ENCODE data around the gene ANXA6. TPM values are rescaled to one million over a fixed set of nuclear protein-coding genes. Genes with fewer than 3 reads are reported as not detected.

ANXA6 gene
- total and polyA plus RNA-seq, 10 of the 15 experiments (the other 5 are each of a cell fraction or from before 2014, with no cell fraction given) = 44.0 to 571 (median 465) TPM

DNA sequence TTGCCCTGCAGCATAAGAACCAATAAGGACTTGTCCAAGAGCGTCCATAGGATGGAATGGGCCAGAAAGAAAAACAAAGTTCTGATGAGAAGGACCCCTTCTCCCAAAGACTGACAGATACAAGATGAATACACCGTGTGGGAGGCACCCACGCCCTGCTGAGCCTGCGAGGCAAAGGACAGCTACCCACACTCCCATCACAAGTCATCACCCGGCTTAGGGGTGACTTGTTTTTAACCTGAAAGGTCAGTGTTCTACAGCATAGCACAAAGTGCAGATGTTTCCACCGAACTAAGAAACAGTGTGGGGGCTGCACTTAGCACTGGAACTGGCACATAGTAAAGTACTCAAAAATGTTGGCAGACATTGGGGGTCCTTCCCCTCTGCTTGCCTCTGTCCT, 90.7 kb downstream of the ANXA6 start:
- Histone ChIP-seq H3K27ac (ENCODE audit: control insufficient read depth, insufficient read depth) (peak overlapping the region; percentile 65), H3K36me3 (ENCODE audit: control insufficient read depth in 2 of 2, insufficient read depth in 2 of 2, low read length in 1 of 2) (peaks cover 49 to 67% of the 10 kb centered on the region in 2 experiments), H3K4me3 (peak overlapping the region; percentile 6; the same call in 1 of the 2 replicates), H4K20me1 (ENCODE audit: control insufficient read depth, insufficient read depth) (peaks cover 41% of the 10 kb centered on the region), H3K4me1 (ENCODE audit: control insufficient read depth, insufficient read depth, low read length) (peaks cover 84% of the 10 kb centered on the region), H3K9me3 (replicated peaks; ENCODE audit: control insufficient read depth, insufficient read depth, low read length) (no peaks in the 10 kb centered on the region), H3K79me2 (ENCODE audit: control insufficient read depth, insufficient read depth, low read length) (peaks cover 97% of the 10 kb centered on the region), H3K4me2 (ENCODE audit: control insufficient read depth, insufficient read depth) (peak overlapping the region; percentile 86; the same call in 1 of the 2 replicates), H2AFZ (ENCODE audit: control insufficient read depth, low read depth, low read length) (no peak overlapping the region), H3K27me3 (replicated peaks in 1 of 2; ENCODE audit: control insufficient read depth in 2 of 2, insufficient read depth in 2 of 2, low read length in 1 of 2) (no peaks in the 10 kb centered on the region), H3K9ac (ENCODE audit: control insufficient read depth, insufficient read depth, low read length) (no peak overlapping the region)
- in situ Hi-C loops (cut with MboI) = no loop called here
- ATAC-seq (no peak), DNase-seq (ENCODE audit: low read depth, low spot score) (no peak), FAIRE-seq (no peak)
- intact Hi-C loops (cut with micrococcal nuclease; ENCODE audit: unreplicated experiment) = no loop called here
- ChIA-PET CTCF (interaction anchor here (1.7 to 3.6 kb wide), 4 partner anchors 10 to 48 kb away, joined by 9 to 23 read pairs (median 12); no protein-coding TSS in a partner anchor), POLR2A (interaction anchor here (1.9 kb wide), 1 partner anchor 17 kb away, joined by 6 read pairs; no protein-coding TSS in a partner anchor), SMC1A (ENCODE audit: uncharacterized antibody, unreplicated experiment) (interaction anchor here (1.0 to 10.8 kb wide), 8 partner anchors 8 to 231 kb away, joined by 3 to 97 read pairs (median 6); partner anchors contain the start of gene ANXA6), RAD21 (ENCODE audit: unreplicated experiment) (interaction anchor here (1.1 to 2.0 kb wide), 3 partner anchors 15 to 49 kb away, joined by 3 to 18 read pairs (median 3); no protein-coding TSS in a partner anchor)
- BruUV-seq (replicated peaks) = no TSS peak
- WGBS (ENCODE audit: insufficient coverage, insufficient replicate concordance, low lambda C conversion rate, missing lambda C conversion rate) = 16% methylated on average over 6 of the region's 6 CpGs
- 0 out of 3 replicates have a peak, but pooled peaks of 1 of the 2 experiments have one; percentile 18 for TF ChIP-seq EGR1 (IDR thresholded peaks at IDR 0.05; ENCODE audit: borderline replicate concordance in 1 of 2, low read depth in 2 of 2, low read length in 2 of 2)
- TF ChIP-seq POLR2AphosphoS5 (IDR thresholded peaks at IDR 0.05; ENCODE audit: low read length) = 0 out of 2 replicates have a peak, but pooled peaks have one; percentile 17
- TF ChIP-seq SUPT20H (IDR thresholded peaks at IDR 0.05; ENCODE audit: borderline replicate concordance, control insufficient read depth, low read depth, low read length) = no peak

DNA sequence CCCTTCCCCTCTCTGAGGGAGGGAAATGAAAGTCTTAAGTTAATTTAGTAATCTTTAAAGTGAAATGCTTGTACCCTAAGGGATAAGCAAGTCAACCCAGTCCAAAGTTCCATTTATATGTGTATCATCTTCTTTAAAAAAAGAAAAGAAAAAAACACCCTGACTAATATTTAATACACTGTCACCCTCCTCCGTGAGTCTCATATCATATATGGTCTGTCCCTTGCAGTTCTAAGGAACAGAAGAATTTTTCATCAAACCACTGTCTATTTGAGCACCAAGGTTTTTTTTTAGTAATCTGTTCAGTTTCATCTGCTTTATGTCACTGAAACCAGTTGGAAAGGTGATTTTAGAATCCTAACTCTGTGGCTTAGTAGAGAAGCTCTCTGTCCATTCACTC, 92.0 kb downstream of the ANXA6 start:
- Histone ChIP-seq H3K9me3 (replicated peaks; ENCODE audit: control insufficient read depth, insufficient read depth, low read length) (no peaks in the 10 kb centered on the region), H4K20me1 (ENCODE audit: control insufficient read depth, insufficient read depth) (peaks cover 34% of the 10 kb centered on the region), H3K79me2 (ENCODE audit: control insufficient read depth, insufficient read depth, low read length) (peaks cover 87% of the 10 kb centered on the region), H3K9ac (ENCODE audit: control insufficient read depth, insufficient read depth, low read length) (no peak overlapping the region), H2AFZ (ENCODE audit: control insufficient read depth, low read depth, low read length) (no peak overlapping the region), H3K4me3 (peak overlapping the region; percentile 39), H3K27ac (ENCODE audit: control insufficient read depth, insufficient read depth) (peak overlapping the region; percentile 65; the same call in 1 of the 2 replicates), H3K4me2 (ENCODE audit: control insufficient read depth, insufficient read depth) (peak overlapping the region; percentile 86; the same call in 1 of the 2 replicates), H3K36me3 (ENCODE audit: control insufficient read depth in 2 of 2, insufficient read depth in 2 of 2, low read length in 1 of 2) (peaks cover 52 to 68% of the 10 kb centered on the region in 2 experiments), H3K4me1 (ENCODE audit: control insufficient read depth, insufficient read depth, low read length) (peaks cover 82% of the 10 kb centered on the region), H3K27me3 (replicated peaks in 1 of 2; ENCODE audit: control insufficient read depth in 2 of 2, insufficient read depth in 2 of 2, low read length in 1 of 2) (no peaks in the 10 kb centered on the region)
- BruUV-seq (replicated peaks) = no TSS peak
- ChIA-PET SMC1A (ENCODE audit: uncharacterized antibody, unreplicated experiment) (interaction anchor here (0.7 to 2.7 kb wide), 12 partner anchors 10 to 92 kb away, joined by 3 to 13 read pairs (median 4); partner anchors contain the start of gene ANXA6), RAD21 (ENCODE audit: unreplicated experiment) (interaction anchor here (0.9 to 2.0 kb wide), 7 partner anchors 11 to 99 kb away, joined by 3 to 18 read pairs (median 3); no protein-coding TSS in a partner anchor), CTCF (interaction anchor here (0.6 to 3.6 kb wide), 12 partner anchors 9 to 686 kb away, joined by 3 to 23 read pairs (median 6); partner anchors contain the start of gene TNIP1), POLR2A (interaction anchor here (0.8 to 2.3 kb wide), 8 partner anchors 13 to 92 kb away, joined by 3 to 12 read pairs (median 3); partner anchors contain the start of gene ANXA6)
- intact Hi-C loops (cut with micrococcal nuclease; ENCODE audit: unreplicated experiment) = no loop called here
- FAIRE-seq = no peak
- in situ Hi-C loops (cut with MboI) = no loop called here
- WGBS (ENCODE audit: insufficient coverage, insufficient replicate concordance, low lambda C conversion rate, missing lambda C conversion rate) = 9% methylated on average over 1 of the region's 1 CpG
- DNase-seq (ENCODE audit: low read depth, low spot score) = no peak
- peak; percentile 6 for ATAC-seq
- TF ChIP-seq RFX5 (IDR thresholded peaks at IDR 0.05; ENCODE audit: low read depth, low read length) = no peak
- peak; percentile 39; the same call in 1 of the 2 replicates for TF ChIP-seq NFIC (IDR thresholded peaks at IDR 0.05; ENCODE audit: low read depth, low read length)
- TF ChIP-seq NFXL1 (IDR thresholded peaks at IDR 0.05; ENCODE audit: borderline replicate concordance) = no peak
- TF ChIP-seq ZNF622 (IDR thresholded peaks at IDR 0.05) = no peak
- no peak for TF ChIP-seq GABPA (IDR thresholded peaks at IDR 0.05; ENCODE audit: low read depth)
- no peak for TF ChIP-seq PAX5 (IDR thresholded peaks at IDR 0.05; ENCODE audit: borderline replicate concordance, low read depth, low read length)
- no peak for TF ChIP-seq CBX5 (IDR thresholded peaks at IDR 0.05; ENCODE audit: low read depth)
- no peak for TF ChIP-seq ZSCAN29 (IDR thresholded peaks at IDR 0.05)
- no peak for TF ChIP-seq HDAC6 (IDR thresholded peaks at IDR 0.05; ENCODE audit: unreplicated experiment)
- no peak for TF ChIP-seq NFYB (IDR thresholded peaks at IDR 0.05; ENCODE audit: insufficient read depth, low read depth, low read length)
- peak; percentile 51; the same call in 1 of the 2 replicates for TF ChIP-seq RUNX3 (IDR thresholded peaks at IDR 0.05; ENCODE audit: low read length)
- no peak for TF ChIP-seq RCOR1 (conservative IDR thresholded peaks at IDR 0.05; ENCODE audit: low read depth, low read length)
- no peak for TF ChIP-seq HDAC2 (IDR thresholded peaks at IDR 0.05)
- no peak for TF ChIP-seq ZNF24 (IDR thresholded peaks at IDR 0.05)
- TF ChIP-seq JUNB (IDR thresholded peaks at IDR 0.05) = peak; percentile 39; the same call in 1 of the 2 replicates
- TF ChIP-seq SIN3A (IDR thresholded peaks at IDR 0.05; ENCODE audit: low read depth, low read length) = no peak
- no peak for TF ChIP-seq ZNF207 (IDR thresholded peaks at IDR 0.05; ENCODE audit: borderline replicate concordance)
